SK-N-SH treated with all-trans-retinoic acid at 6 μM for 48 hours (cell line): ENCODE data around the gene ALK.

ENCODE experiments used
- ATAC-seq: fragments of 200-7000 bp; cut with Tn5 transposase; 3 replicates; pipeline ENCODE4 v1.9.1; 2020; ENCODE audit warnings: mild to moderate bottlenecking, moderate library complexity
- BACH2 ChIP-seq: fragments of 250-450 bp; sonication (Bioruptor Pico); IDR thresholded peaks from 2 replicates; pipeline ENCODE4 v1.9.0; 2021; ENCODE audit warnings: mild to moderate bottlenecking, borderline replicate concordance
- CSDC2 ChIP-seq: fragments of 250-450 bp; sonication (Bioruptor Pico); IDR thresholded peaks from 2 replicates; pipeline ENCODE4 v1.5.0; 2020; ENCODE audit warnings: mild to moderate bottlenecking, moderate library complexity
- CSRNP3 ChIP-seq: fragments of 250-450 bp; sonication (Bioruptor Pico); IDR thresholded peaks from 2 replicates; pipeline ENCODE4 v1.5.1; 2021; ENCODE audit warnings: mild to moderate bottlenecking, moderate library complexity
- ESRRG ChIP-seq: fragments of 250-450 bp; sonication (Bioruptor Pico); IDR thresholded peaks from 2 replicates; pipeline ENCODE4 v1.6.1; 2021; ENCODE audit warnings: mild to moderate bottlenecking
- GLIS3 ChIP-seq: fragments of 250-450 bp; sonication (Bioruptor Pico); IDR thresholded peaks from 2 replicates; pipeline ENCODE4 v1.5.0; 2020; ENCODE audit warnings: mild to moderate bottlenecking, moderate library complexity
- OSR1 ChIP-seq: fragments of 250-450 bp; sonication (Bioruptor Pico); IDR thresholded peaks from 2 replicates; pipeline ENCODE4 v1.8.0; 2022; ENCODE audit warnings: moderate library complexity, mild to moderate bottlenecking, inconsistent platforms
- PATZ1 ChIP-seq: fragments of 250-450 bp; sonication (Bioruptor Pico); IDR thresholded peaks from 2 replicates; pipeline ENCODE4 v1.8.0; 2020; ENCODE audit warnings: mild to moderate bottlenecking, moderate library complexity, borderline replicate concordance
- POU6F1 ChIP-seq: fragments of 250-450 bp; sonication (Bioruptor Pico); IDR thresholded peaks from 2 replicates; pipeline ENCODE4 v1.8.0; 2021; ENCODE audit warnings: low read depth, mild to moderate bottlenecking, moderate library complexity, borderline replicate concordance
- PPARA ChIP-seq: fragments of 250-450 bp; sonication (Bioruptor Pico); IDR thresholded peaks from 2 replicates; pipeline ENCODE4 v1.5.0; 2020; ENCODE audit warnings: mild to moderate bottlenecking, borderline replicate concordance
- RARB ChIP-seq: fragments of 250-450 bp; sonication (Bioruptor Pico); IDR thresholded peaks from 2 replicates; pipeline ENCODE4 v1.8.0; 2021; ENCODE audit warnings: mild to moderate bottlenecking, moderate library complexity
- SNAI2 ChIP-seq: fragments of 250-450 bp; sonication (Bioruptor Pico); IDR thresholded peaks from 2 replicates; pipeline ENCODE4 v1.5.0; 2020; ENCODE audit warnings: mild to moderate bottlenecking, moderate library complexity
- TCF4 ChIP-seq: fragments of 250-450 bp; sonication (Bioruptor Pico); IDR thresholded peaks from 2 replicates; pipeline ENCODE4 v1.8.0; 2021; ENCODE audit warnings: mild to moderate bottlenecking, moderate library complexity, borderline replicate concordance
- TOX ChIP-seq: fragments of 250-450 bp; sonication (Bioruptor Pico); IDR thresholded peaks from 2 replicates; pipeline ENCODE4 v1.8.0; 2021; ENCODE audit warnings: mild to moderate bottlenecking, moderate library complexity, borderline replicate concordance
- TSHZ2 ChIP-seq: fragments of 250-450 bp; sonication (Bioruptor Pico); IDR thresholded peaks from 2 replicates; pipeline ENCODE4 v1.5.0; 2020; ENCODE audit warnings: mild to moderate bottlenecking, moderate library complexity
- ZC3H10 ChIP-seq: fragments of 250-450 bp; sonication (Bioruptor Pico); IDR thresholded peaks from 2 replicates; pipeline ENCODE4 v1.5.1; 2021; ENCODE audit warnings: mild to moderate bottlenecking, moderate library complexity
- ZFP3 ChIP-seq: fragments of 250-450 bp; sonication (Bioruptor Pico); IDR thresholded peaks from 2 replicates; pipeline ENCODE4 v1.5.0; 2020; ENCODE audit warnings: mild to moderate bottlenecking, moderate library complexity
- ZFP30 ChIP-seq: fragments of 450-650 bp; formaldehyde crosslinking; IDR thresholded peaks from 2 replicates; pipeline ENCODE4 v1.5.0; 2022; ENCODE audit warnings: mild to moderate bottlenecking, moderate library complexity
- ZNF565 ChIP-seq: fragments of 450-650 bp; formaldehyde crosslinking; conservative IDR thresholded peaks from 2 replicates; pipeline ENCODE4 v1.5.0; 2020; ENCODE audit warnings: low read depth, mild to moderate bottlenecking, moderate library complexity
- ZNF70 ChIP-seq: fragments of 450-650 bp; formaldehyde crosslinking; IDR thresholded peaks from 2 replicates; pipeline ENCODE4 v1.5.0; 2020; ENCODE audit warnings: mild to moderate bottlenecking, moderate library complexity
- ZNF8 ChIP-seq: fragments of 450-650 bp; formaldehyde crosslinking; IDR thresholded peaks from 2 replicates; pipeline ENCODE4 v1.5.0; 2020; ENCODE audit warnings: mild to moderate bottlenecking, moderate library complexity
- TF ChIP-seq, protein P1 (sequence below): fragments of 250-450 bp; sonication (Bioruptor Pico); IDR thresholded peaks from 2 replicates; pipeline ENCODE4 v1.5.1; 2020; ENCODE audit warnings: low read depth, mild to moderate bottlenecking, moderate library complexity

Gene ALK

DNA sequence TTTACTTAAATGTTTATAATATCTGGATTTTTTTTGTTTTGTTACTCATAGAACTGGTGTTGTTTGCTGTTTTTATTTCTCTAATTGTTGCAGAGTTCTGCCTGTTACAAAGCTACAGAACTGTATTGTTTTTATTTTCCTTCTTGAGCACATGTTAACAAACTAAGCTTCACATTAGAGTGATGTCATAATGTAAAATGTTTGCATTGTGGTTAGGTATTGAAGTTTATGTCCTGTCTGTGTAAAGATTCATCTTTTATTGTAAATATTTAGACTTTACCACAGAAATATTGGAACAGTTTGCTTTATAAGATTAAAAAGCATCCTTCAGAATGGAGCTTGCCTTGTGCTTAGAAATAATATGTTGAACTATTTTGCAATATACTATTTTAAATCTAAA is 738.5 kb downstream of the ALK start:
- ATAC-seq, result no peak
- TF ChIP-seq PPARA (CRISPR knock-in tag), result no peak
- no peak for TF ChIP-seq POU6F1 (CRISPR knock-in tag)
- TF ChIP-seq BACH2 (CRISPR knock-in tag), result no peak
- TF ChIP-seq ZC3H10 (CRISPR knock-in tag), result no peak
- TF ChIP-seq RARB (CRISPR knock-in tag), result no peak
- TF ChIP-seq GLIS3 (CRISPR knock-in tag), result no peak
- no peak for TF ChIP-seq CSRNP3 (CRISPR knock-in tag)
- TF ChIP-seq ZNF8 (CRISPR knock-in tag), result no peak
- TF ChIP-seq PATZ1 (CRISPR knock-in tag), result no peak
- no peak for TF ChIP-seq ZFP3
- no peak for TF ChIP-seq OSR1 (CRISPR knock-in tag)
- TF ChIP-seq CSDC2 (CRISPR knock-in tag), result no peak

- TF ChIP-seq POU6F1 (CRISPR knock-in tag) (no peak), BACH2 (CRISPR knock-in tag) (no peak), ZFP30 (CRISPR knock-in tag) (no peak), TCF4 (CRISPR knock-in tag) (no peak), RARB (CRISPR knock-in tag) (no peak), SNAI2 (CRISPR knock-in tag) (no peak), PATZ1 (CRISPR knock-in tag) (no peak), OSR1 (CRISPR knock-in tag) (no peak), ZC3H10 (CRISPR knock-in tag) (no peak), ZNF70 (CRISPR knock-in tag) (no peak), TOX (CRISPR knock-in tag) (no peak), GLIS3 (CRISPR knock-in tag) (no peak), PPARA (CRISPR knock-in tag) (no peak), ZNF565 (no peak), ZNF8 (CRISPR knock-in tag) (no peak), ESRRG (no peak), TSHZ2 (CRISPR knock-in tag) (no peak), CSDC2 (CRISPR knock-in tag) (no peak)
- TF ChIP-seq, protein P1, sequence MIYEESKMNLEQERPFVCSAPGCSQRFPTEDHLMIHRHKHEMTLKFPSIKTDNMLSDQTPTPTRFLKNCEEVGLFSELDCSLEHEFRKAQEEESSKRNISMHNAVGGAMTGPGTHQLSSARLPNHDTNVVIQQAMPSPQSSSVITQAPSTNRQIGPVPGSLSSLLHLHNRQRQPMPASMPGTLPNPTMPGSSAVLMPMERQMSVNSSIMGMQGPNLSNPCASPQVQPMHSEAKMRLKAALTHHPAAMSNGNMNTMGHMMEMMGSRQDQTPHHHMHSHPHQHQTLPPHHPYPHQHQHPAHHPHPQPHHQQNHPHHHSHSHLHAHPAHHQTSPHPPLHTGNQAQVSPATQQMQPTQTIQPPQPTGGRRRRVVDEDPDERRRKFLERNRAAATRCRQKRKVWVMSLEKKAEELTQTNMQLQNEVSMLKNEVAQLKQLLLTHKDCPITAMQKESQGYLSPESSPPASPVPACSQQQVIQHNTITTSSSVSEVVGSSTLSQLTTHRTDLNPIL (CRISPR knock-in tag), result no peak
- no peak for ATAC-seq
Observed at GRCh38 chr2:29182334-29182733, 739.1 kb downstream of the ALK start.
